Hepatocyte (in vitro differentiated cells): ENCODE results near the gene HSPH1. TPM values are rescaled to one million over a fixed set of nuclear protein-coding genes. Genes with fewer than 3 reads are reported as not detected.

Experiments
- DNase-seq: peaks from one replicate; pipeline ENCODE4 v3.0.0-alpha.2; 2016; ENCODE audit warnings: low spot score
- H2AFZ ChIP-seq: fragments of 200-600 bp; sonication (generic); 2 replicates; pipeline ENCODE4 v1.6.0; 2016; ENCODE audit warnings: antibody characterized with exemption, mild to moderate bottlenecking
- H3K27ac ChIP-seq: fragments of 200-600 bp; sonication (generic); 2 replicates; pipeline ENCODE4 v1.5.1; 2016; ENCODE audit warnings: mild to moderate bottlenecking
- H3K27me3 ChIP-seq: fragments of 200-600 bp; sonication (generic); 2 replicates; pipeline ENCODE4 v1.6.1; 2016
- H3K36me3 ChIP-seq: fragments of 200-600 bp; sonication (generic); replicated peaks from 2 replicates; pipeline ENCODE4 v1.5.1; 2016; ENCODE audit warnings: low read depth; ENCODE audit not compliant: insufficient read depth
- H3K4me1 ChIP-seq: fragments of 200-600 bp; sonication (generic); 2 replicates; pipeline ENCODE4 v1.5.1; 2016; ENCODE audit warnings: mild to moderate bottlenecking, moderate library complexity; ENCODE audit not compliant: insufficient read depth
- H3K4me2 ChIP-seq: fragments of 200-600 bp; sonication (generic); 2 replicates; pipeline ENCODE4 v1.6.0; 2016
- H3K4me3 ChIP-seq: fragments of 200-600 bp; sonication (generic); 2 replicates; pipeline ENCODE4 v1.5.1; 2016; ENCODE audit warnings: mild to moderate bottlenecking
- H3K79me2 ChIP-seq: fragments of 200-600 bp; sonication (generic); 2 replicates; pipeline ENCODE4 v1.6.0; 2017; ENCODE audit warnings: mild to moderate bottlenecking
- H3K9me2 ChIP-seq: fragments of 200-600 bp; sonication (generic); replicated peaks from 2 replicates; pipeline ENCODE4 v1.6.0; 2017; ENCODE audit warnings: mild to moderate bottlenecking; ENCODE audit not compliant: insufficient read depth
- H3K9me3 ChIP-seq: fragments of 200-600 bp; sonication (generic); 2 replicates; pipeline ENCODE4 v1.5.1; 2016; ENCODE audit warnings: low read depth, mild to moderate bottlenecking
- H4K20me1 ChIP-seq: fragments of 200-600 bp; sonication (generic); 2 replicates; pipeline ENCODE4 v1.6.0; 2016; ENCODE audit warnings: mild to moderate bottlenecking; ENCODE audit not compliant: insufficient read depth, poor library complexity, severe bottlenecking
- CTCF ChIP-seq: fragments of 200-600 bp; sonication (generic); IDR thresholded peaks from 2 replicates; pipeline ENCODE4 v1.5.1; 2016; ENCODE audit warnings: antibody characterized with exemption, mild to moderate bottlenecking; ENCODE audit not compliant: poor library complexity
- EZH2 ChIP-seq: fragments of 200-600 bp; sonication (generic); IDR thresholded peaks from 2 replicates; pipeline ENCODE4 v1.6.1; 2016; ENCODE audit warnings: antibody characterized with exemption, mild to moderate bottlenecking, borderline replicate concordance
- EZH2phosphoT487 ChIP-seq: fragments of 200-600 bp; sonication (generic); IDR thresholded peaks from one replicate; pipeline ENCODE4 v1.6.1; 2018; ENCODE audit warnings: antibody characterized with exemption, mild to moderate bottlenecking, low read depth, moderate library complexity; ENCODE audit not compliant: unreplicated experiment, severe bottlenecking
- WGBS: methylation state at CpG from one replicate; pipeline ENCODE4 v1.1.6; 2016; ENCODE audit warnings: low lambda C conversion rate; ENCODE audit errors: missing lambda C conversion rate; 5-methylcytosine and 5-hydroxymethylcytosine counted together
- polyA plus RNA-seq: library from polyadenylated mRNA; unstranded; fragments of >200 nt; fragmentation: Nextera tagmentation; extraction: Ambion mirVana; gene quantifications from 2 replicates; pipeline ENCODE4 v1.2.1, GENCODE V29; 2016
- total RNA-seq: library from RNA; depleted of rRNA; stranded (reverse); fragments of >200 nt; gene quantifications from 2 replicates; pipeline ENCODE4 v1.2.3, GENCODE V29; 2014

HSPH1 gene
- total and polyA plus RNA-seq, 2 experiments from 2014 or later, result 64.1 to 74.2 TPM

GRCh38 chr13:31122544-31123260 is 39.0 kb downstream of the HSPH1 start:
- 93% methylated on average over 11 of the region's 12 CpGs for WGBS
- DNase-seq, result no peak
- Histone ChIP-seq H2AFZ (no peak overlapping the region), H3K9me3 (no peaks in the 10 kb centered on the region), H3K27me3 (peaks cover 13% of the 10 kb centered on the region), H4K20me1 (no peaks in the 10 kb centered on the region), H3K4me2 (no peak overlapping the region), H3K4me1 (no peaks in the 10 kb centered on the region), H3K27ac (no peak overlapping the region), H3K4me3 (no peak overlapping the region), H3K79me2 (no peaks in the 10 kb centered on the region), H3K36me3 (no peaks in the 10 kb centered on the region), H3K9me2 (no peaks in the 10 kb centered on the region)
- TF ChIP-seq EZH2, result no peak
- TF ChIP-seq CTCF, result no peak
- TF ChIP-seq EZH2phosphoT487, result no peak

GRCh38 chr13:31122143-31122542 is 39.6 kb downstream of the HSPH1 start:
- no peaks in the 10 kb centered on the region for H3K9me2 ChIP-seq
- no peaks in the 10 kb centered on the region for H3K79me2 ChIP-seq
- H3K4me1 ChIP-seq, result no peaks in the 10 kb centered on the region
- no peak overlapping the region for H2AFZ ChIP-seq
- no peak overlapping the region for H3K27ac ChIP-seq
- no peak for TF ChIP-seq CTCF
- TF ChIP-seq EZH2, result no peak
- TF ChIP-seq EZH2phosphoT487, result no peak
- peaks cover 13% of the 10 kb centered on the region for H3K27me3 ChIP-seq
- H3K4me3 ChIP-seq, result no peak overlapping the region
- no peaks in the 10 kb centered on the region for H3K9me3 ChIP-seq
- no peaks in the 10 kb centered on the region for H3K36me3 ChIP-seq
- no peak overlapping the region for H3K4me2 ChIP-seq
- WGBS, result 92% methylated on average over 4 of the region's 4 CpGs
- H4K20me1 ChIP-seq, result no peaks in the 10 kb centered on the region
- no peak for DNase-seq

DNA sequence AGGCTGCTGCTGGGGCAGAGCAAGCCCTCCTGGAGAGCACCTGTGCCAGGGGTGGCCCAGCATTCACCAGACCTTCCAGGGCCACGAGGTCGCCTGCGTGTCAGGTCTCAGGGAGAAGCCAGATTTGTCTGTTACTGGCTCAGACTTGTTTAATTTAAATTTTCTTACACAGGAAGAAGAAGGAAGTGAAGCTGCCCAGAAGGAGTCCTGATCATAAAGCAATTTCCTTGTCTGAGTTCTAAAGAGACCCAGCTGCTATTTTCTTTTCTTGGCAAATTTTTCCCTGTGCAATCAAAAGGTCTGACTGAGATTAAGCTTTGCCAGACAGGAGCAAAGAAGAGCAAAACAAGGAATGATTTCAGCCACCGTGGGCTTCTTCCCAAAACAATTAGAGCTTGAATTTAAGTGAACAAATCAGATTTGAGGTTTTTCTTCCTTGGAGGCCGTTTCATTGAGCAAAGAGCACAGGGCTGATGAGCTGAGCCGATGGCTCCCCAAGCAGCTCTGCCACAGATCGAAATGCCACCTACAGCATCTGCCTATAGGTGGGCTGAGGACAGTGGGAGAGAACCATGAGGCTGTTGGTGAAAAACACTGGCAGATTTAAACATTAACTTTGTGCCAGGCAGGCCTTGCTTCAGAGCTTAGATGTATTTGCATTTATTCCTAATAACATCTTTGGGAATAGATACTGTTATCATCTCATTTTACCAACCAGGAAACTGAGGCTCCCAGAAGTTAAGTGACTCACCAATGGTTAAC is 40.1 kb downstream of the HSPH1 start:
- no peaks in the 10 kb centered on the region for H3K36me3 ChIP-seq
- no peaks in the 10 kb centered on the region for H3K9me3 ChIP-seq
- H2AFZ ChIP-seq, result no peak overlapping the region
- H3K4me1 ChIP-seq, result no peaks in the 10 kb centered on the region
- H3K27me3 ChIP-seq, result peaks cover 12% of the 10 kb centered on the region
- DNase-seq, result no peak
- no peaks in the 10 kb centered on the region for H4K20me1 ChIP-seq
- H3K27ac ChIP-seq, result no peak overlapping the region
- H3K4me3 ChIP-seq, result no peak overlapping the region
- H3K4me2 ChIP-seq, result no peak overlapping the region
- H3K79me2 ChIP-seq, result no peaks in the 10 kb centered on the region
- H3K9me2 ChIP-seq, result no peaks in the 10 kb centered on the region
- WGBS, result 82% methylated on average over 7 of the region's 7 CpGs
- TF ChIP-seq EZH2 (no peak), EZH2phosphoT487 (no peak), CTCF (no peak)
